ENCODE results near the gene LGALS3BP.

LGALS3BP gene

GRCh38 chr17:78986048-78986648 lies 6.4 kb upstream of the LGALS3BP start:
- DNase-seq = peak in 1 of 56 donors; percentile 23

- no peak for DNase-seq
These were observed 5.7 kb upstream of the LGALS3BP start for GRCh38 chr17:78985395-78985794.

GRCh38 chr17:78981010-78981888 lies 1.5 kb upstream of the LGALS3BP start:
- no peak for DNase-seq

- DNase-seq = no peak
These were observed 875 bp upstream of the LGALS3BP start for GRCh38 chr17:78980624-78980972.

DNA sequence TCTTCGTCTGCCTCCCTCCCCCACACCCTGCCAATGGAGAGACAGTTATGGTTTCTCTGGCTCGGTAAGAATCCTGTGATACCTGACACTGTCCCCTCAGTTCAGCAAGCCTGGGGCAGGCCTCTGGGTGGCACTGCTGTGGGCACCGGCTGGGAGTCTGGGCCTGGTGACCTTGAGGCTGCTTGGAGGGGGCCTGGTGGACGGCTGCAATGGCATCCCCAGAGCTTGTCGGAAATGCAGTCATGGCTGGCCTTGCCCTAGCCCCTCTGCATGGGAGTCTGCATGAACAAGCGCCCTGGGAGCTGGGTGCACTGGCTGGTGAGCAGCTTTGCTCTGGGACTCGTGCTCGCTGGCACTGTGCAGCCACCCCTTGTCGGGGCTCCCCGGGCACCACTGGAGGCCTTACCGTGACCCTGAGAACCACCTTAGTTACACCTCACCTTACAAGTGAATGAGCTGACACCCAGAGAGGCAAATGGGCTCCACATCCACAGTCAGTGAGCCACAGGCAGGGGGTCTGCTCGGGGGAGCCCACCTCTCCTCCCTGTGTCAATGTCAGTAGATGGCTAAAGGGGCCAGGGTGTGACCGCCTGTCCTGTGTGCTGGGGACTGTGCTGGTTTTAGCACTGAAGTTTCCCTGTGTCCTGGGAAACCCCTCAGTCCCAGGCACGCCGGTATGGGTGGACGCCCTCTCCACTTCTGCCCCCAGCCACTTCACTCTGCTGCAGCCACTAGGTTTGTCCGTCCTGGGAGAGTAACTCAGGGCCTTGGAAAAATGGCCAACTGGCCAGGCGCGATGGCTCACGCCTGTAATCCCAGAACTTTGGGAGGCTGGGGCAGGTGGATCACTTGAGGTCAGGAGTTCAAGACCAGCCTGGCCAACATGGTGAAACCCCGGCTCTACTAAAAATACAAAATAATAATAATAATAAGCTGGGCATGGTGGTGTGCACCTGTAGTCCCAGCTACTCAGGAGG lies 1.4 kb downstream of the LGALS3BP start:
- DNase-seq = peak in 1 of 56 donors; percentile 23

GRCh38 chr17:78977681-78977943 lies 2.1 kb downstream of the LGALS3BP start:
- DNase-seq = no peak

DNA sequence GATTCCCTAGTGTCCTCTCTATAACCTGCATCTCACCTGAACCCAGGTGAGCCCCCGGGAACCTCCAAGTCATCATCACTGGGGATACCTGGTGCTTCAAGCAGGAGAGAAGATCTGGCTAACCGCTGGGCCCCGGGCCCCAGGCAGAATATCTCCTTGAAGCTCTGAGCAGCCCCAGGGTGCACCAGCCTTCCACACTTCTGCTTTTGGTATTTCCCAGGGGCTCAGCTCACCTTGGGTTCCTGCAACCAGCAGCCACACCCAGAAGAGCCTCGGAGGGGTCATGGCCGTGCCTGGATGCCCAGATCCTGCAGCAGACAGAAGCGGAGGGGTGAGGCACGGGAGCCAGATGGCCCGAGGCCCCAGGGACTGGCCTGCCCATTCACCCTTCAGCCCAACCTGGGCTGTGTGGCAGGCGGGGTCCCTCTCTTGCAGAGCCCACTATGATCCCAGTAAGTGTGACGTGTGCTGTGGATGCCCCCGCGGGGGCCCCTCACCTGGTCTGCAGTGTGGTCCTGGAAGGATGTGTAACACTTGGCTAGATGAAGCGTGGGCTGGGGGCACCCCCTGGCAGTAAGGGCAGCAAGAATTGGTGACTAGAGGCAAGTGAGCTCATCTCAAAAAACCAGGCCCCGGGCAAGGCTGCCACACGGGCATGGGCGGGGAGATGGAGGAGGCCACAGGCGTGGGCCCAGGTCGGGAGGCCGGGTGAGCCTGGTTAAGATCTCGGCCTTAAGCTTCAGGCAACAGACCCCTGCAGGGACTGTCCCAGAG lies 2.6 kb downstream of the LGALS3BP start:
- DNase-seq = no peak

DNA sequence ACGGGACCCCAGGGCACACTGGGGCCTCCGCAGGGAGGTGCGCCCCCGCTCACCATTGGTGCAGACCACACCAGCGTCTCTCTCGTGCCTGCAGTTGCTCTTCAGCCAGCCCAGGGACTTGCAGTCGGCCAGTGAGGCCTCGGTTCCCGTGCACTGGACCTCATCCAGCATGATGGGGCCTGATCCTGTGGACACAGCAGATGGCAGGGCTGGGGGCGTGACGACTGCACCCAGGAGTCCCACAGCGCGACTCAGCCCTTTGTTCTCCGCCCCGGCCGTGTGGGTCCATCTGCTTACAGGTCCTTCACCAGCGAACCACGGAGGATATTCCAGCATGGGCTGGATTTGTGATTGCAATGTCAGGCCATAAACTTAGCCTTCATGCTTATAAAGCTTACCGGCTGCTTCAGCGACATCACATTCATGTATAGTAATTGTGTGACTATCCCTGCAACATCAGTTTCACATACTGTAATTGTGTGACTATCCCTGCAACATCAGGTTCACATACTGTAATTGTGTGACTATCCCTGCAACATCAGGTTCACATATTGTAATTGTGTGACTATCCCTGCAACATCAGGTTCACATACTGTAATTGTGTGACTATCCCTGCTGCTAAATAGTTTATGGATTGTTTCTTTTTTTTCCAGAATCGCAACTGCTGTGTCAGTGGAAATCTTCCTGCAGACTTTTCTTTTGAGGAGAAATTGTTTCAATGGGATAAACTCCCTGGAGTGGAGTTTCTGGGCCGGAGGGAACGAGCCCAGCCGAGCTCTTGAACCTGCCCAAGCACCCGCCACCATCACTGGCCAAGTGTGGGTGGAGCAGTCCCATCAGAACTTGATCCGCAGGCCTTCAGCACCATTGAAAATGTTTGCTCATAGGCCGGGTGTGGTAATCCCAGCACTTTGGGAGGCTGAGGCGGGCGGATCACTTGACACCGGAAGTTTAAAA lies 4.8 kb downstream of the LGALS3BP start:
- DNase-seq = peak in 9 of 56 donors; percentile 17 to 55 (median 30)

GRCh38 chr17:78973792-78974520 lies 5.8 kb downstream of the LGALS3BP start:
- DNase-seq = no peak

- no peak for DNase-seq
These were observed 6.5 kb downstream of the LGALS3BP start for GRCh38 chr17:78973196-78973595.

GRCh38 chr17:78972507-78973105 lies 7.1 kb downstream of the LGALS3BP start:
- no peak for DNase-seq

DNA sequence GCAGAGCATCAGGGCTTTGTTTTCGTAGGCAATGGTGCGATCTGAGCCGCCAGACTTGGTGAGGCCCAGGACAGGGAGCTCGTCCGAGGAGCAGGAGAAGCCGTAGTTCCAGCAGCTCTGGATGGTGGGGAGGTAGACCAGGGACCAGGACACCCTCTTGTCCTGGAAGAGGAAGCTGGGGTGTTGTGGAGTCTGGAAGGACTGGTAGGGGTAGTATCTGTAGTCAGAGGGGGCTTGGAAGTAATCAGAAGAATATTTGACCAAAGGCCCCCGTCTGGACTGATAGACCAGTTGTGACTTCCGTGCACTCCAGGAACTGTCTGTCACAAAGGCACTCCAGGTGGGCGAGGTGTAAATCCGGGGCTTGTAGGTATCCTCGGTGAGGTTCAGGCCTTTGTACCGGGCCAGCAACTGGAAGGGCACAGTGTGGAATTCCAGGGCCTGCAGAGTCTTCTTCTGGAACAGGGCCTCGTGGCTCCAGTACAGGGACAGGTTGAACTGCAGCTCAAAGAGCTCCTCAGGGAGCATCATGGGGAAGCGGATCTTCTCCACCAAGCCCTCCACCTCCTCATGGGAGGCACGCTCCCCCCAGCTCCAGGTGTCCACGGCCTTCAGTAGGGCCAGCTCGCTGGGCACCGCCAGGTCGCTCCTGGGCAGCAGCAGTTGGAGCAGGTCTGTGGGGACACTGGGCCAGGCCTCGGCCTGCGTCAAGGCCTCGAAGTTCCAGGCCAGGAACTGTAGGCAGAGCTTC lies 7.8 kb downstream of the LGALS3BP start:
- no peak for DNase-seq

DNA sequence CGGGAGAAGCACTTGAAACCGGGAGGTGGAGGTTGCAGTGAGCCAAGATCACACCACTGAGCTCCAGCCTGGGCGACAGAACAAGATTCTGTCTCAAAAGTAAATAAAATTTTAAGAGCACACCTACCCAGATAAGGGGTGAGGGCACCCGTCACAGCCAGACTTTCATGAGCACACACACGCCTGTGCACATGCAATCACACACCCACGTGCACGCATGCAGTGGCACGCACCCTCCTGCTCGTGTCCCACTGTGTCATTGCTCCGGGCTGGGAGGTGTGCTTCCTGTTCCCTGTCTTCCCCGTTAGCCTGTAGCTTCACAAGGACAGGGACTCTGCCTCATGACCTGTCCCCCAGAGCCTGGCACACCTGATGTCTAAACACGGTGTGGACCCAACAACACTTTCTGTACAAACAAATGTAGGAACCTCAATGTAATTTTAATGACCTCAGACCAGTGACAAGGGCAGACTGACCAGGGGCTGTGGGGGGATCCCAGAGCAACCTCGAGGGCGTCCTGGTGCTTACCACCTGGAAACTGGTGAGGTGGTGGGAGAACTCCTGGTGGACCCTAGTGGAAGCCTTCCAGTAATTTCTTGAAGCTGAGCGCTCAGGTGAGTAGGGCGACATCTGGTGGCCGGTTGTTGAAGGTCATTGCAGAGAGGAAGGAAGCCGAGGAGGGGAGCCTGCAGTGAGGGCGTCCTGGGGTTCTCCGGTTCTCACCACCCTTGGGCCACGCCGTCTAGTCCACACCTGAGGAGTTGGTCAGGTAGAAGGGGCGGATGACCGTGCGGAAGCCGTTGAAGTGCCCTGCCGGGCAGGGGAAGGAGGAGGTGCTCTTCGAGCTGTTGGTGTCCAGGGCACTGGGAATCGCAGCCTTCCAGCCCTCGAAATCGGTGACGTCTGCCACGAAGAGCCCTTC lies 8.6 kb downstream of the LGALS3BP start:
- peak in 52 of 56 donors; percentile 8 to 90 (median 62) for DNase-seq

DNA sequence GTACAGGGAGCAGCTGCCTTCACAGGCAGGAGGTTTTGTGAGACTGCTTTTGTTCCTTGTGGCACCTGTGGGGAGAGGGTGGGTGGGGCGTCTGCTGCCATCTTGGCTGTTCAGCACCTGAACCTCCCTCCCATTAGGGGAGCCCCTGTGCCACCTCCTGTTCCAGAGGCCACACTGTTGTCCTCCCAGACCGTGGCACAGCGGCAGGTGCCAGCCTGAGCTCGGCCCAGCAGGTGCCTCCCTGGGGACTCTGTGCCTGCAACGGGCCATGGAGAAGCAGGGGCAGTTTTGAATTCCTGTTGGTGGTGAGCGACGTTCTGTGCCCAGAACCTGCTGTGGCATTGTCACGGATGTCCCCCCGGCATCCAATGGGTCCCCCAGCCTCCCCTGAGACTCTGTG lies 9.9 kb downstream of the LGALS3BP start:
- no peak for DNase-seq

GRCh38 chr17:78967782-78968362 lies 11.9 kb downstream of the LGALS3BP start:
- no peak for DNase-seq

DNA sequence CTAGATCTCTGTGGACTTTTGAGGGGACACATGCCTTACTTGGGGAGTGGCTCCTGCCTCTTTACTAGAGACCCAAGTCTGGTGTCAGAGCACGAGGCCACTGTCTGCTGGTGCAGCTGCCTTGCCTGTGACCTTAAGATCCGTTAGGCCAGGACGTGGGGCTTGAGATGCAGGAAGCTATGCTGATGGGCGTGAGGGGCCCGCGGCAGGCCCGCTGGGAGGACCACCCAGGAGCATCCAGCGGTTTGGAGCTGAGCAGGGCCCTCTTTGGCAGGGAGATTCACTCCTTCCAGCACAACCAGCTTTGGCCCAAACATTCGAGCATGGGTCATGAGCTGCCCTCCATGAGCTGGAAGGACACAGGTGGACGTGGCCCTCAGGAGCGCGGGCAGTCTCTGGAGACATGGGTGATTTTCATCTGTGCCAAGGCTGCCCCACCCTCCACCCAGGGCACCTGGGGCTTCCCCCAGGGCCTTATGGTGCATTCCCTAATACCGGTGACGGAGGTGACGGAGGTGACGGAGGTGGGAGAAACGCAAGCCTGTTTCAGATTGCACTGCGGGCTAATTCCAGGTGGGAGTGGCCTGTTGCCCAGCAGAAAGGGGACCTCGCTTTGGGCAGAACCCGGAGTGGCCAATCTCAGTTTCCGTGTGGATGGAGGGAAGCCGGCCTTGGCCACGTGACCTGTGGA lies 12.7 kb downstream of the LGALS3BP start:
- DNase-seq = no peak

Measured in nucleus accumbens (tissue), 56 donors.